ENCODE data around the gene HIGD2A. TPM values are rescaled to one million over a fixed set of nuclear protein-coding genes. Genes with fewer than 3 reads are reported as not detected.

The HIGD2A gene, protein sequence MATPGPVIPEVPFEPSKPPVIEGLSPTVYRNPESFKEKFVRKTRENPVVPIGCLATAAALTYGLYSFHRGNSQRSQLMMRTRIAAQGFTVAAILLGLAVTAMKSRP
- 89.2 and 95.7 TPM in 2 replicates for total RNA-seq (2016; rRNA removed; fragmentation: Illumina TruSeq; extraction: Trizol)
- total RNA-seq (2016; cell fraction: cytosol; rRNA removed; fragmentation: Illumina TruSeq; extraction: Trizol; ENCODE audit: low read depth), result 64.5 and 65.6 TPM in 2 replicates
- total RNA-seq (2016; cell fraction: insoluble cytoplasmic fraction; rRNA removed; fragmentation: Illumina TruSeq; extraction: Trizol), result 87.9 and 107 TPM in 2 replicates
- total RNA-seq (2016; cell fraction: membrane; rRNA removed; fragmentation: Illumina TruSeq; extraction: Trizol), result 112 and 135 TPM in 2 replicates
- 38.9 and 40.5 TPM in 2 replicates for total RNA-seq (2016; cell fraction: nucleus; rRNA removed; fragmentation: Illumina TruSeq; extraction: Trizol)
- polyA plus RNA-seq (2011; rRNA removed), result 146 TPM in 2 replicates
- 171 and 302 TPM in 2 replicates for polyA plus RNA-seq (2011; cell fraction: cytosol; rRNA removed)
- 77.0 and 77.1 TPM in 2 replicates for polyA plus RNA-seq (2011; cell fraction: nucleus; rRNA removed)
- 133 and 141 TPM in 2 replicates for polyA plus RNA-seq (2012)
- 151 and 159 TPM in 2 replicates for polyA plus RNA-seq (2016; cell fraction: cytosol; fragmentation: Illumina TruSeq; extraction: Trizol; ENCODE audit: low read depth)
- polyA plus RNA-seq (2016; cell fraction: insoluble cytoplasmic fraction; fragmentation: Illumina TruSeq; extraction: Trizol; ENCODE audit: low read depth), result 220 and 222 TPM in 2 replicates
- 239 and 256 TPM in 2 replicates for polyA plus RNA-seq (2016; cell fraction: membrane; fragmentation: Illumina TruSeq; extraction: Trizol; ENCODE audit: low read depth)
- 118 and 123 TPM in 2 replicates for polyA plus RNA-seq (2016; cell fraction: nucleus; fragmentation: Illumina TruSeq; extraction: Trizol; ENCODE audit: insufficient read depth, low read depth)
- 148 and 164 TPM in 2 replicates for polyA minus RNA-seq (2011; rRNA and poly(A)+ RNA removed; ENCODE audit: low replicate concordance)
- polyA minus RNA-seq (2011; cell fraction: cytosol; rRNA and poly(A)+ RNA removed), result 70.4 and 91.9 TPM in 2 replicates
- polyA minus RNA-seq (2011; cell fraction: nucleus; rRNA and poly(A)+ RNA removed), result 33.3 and 40.7 TPM in 2 replicates
- Bru-seq, nascent RNA, result percentile 92 among the genes with signal in this experiment
- BruChase-seq, experiment 1, labeled RNA remaining after a 6-hour chase, result percentile 99 among the genes with signal in this experiment
- BruChase-seq, experiment 2, labeled RNA remaining after a 2-hour chase, result percentile 96 among the genes with signal in this experiment
- long read RNA-seq, experiment 1, transcript HIGD2A-201 (2 exons, 668 nt), result major isoform, 207 of 210 reads
- long read RNA-seq, experiment 1, partial matches to known transcripts, result 3 of 210 reads
- long read RNA-seq, experiment 1, other reads (novel, unspliced or antisense), result 0 of 210 reads
- long read RNA-seq, experiment 2, transcript HIGD2A-201 (2 exons, 668 nt), result major isoform, 242 of 254 reads
- long read RNA-seq, experiment 2, partial matches to known transcripts, result 5 of 254 reads
- long read RNA-seq, experiment 2, other reads (novel, unspliced or antisense), result 7 of 254 reads

DNA sequence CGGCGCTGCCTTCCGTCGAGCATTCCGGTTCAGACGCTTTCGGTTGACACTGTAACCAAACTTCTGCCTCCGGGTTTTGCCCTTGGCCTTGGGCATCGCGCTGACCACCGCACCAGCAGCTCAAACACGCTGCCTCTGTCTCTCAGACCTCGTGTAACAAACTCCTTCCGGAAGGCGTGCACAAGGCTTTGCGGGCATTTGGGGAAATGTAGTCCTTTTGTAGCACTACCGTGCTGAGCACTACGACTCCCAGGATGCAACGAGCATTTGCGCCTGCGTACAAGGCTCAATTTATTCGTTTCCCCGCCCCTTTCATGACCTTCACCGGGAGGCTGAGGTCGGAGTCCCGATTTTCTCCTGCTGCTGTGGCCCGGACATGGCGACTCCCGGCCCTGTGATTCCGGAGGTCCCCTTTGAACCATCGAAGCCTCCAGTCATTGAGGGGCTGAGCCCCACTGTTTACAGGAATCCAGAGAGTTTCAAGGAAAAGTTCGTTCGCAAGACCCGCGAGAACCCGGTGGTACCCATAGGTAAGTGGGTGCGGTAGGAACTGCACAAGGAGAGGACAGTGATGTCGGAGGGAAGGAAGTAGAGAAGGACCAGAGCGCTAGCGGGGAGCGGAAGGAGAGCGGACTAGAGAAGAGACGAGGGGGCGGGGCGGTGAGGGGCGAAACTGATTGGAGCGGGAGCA is at the start of gene HIGD2A, which contains the start of gene NOP16:
TSS of gene HIGD2A (plus strand) at position 308 of the 691 bp plus-strand sequence. CDS start at position 377, 69 bp downstream.
TSS of gene NOP16 (minus strand) at position 155 of the 691 bp plus-strand sequence. CDS start at position 96, 59 bp downstream.
- intact Hi-C loops (cut with micrococcal nuclease; ENCODE audit: unreplicated experiment), result loop anchor here (1.0 kb wide), 1 partner anchor 16 kb away; no protein-coding TSS in a partner anchor
- TF ChIP-seq KAT8 (CRISPR knock-in tag; IDR thresholded peaks at IDR 0.05) (peak; percentile 95), GLI4 (CRISPR knock-in tag; IDR thresholded peaks at IDR 0.05; ENCODE audit: borderline replicate concordance) (peak; percentile 74; the same call in 1 of the 2 replicates), ZKSCAN1 (IDR thresholded peaks at IDR 0.05; ENCODE audit: low read length) (peak; percentile 13; the same call in 1 of the 2 replicates), HDAC1 (CRISPR knock-in tag; IDR thresholded peaks at IDR 0.05) (peak; percentile 97), MXD4 (CRISPR knock-in tag; IDR thresholded peaks at IDR 0.05) (peak; percentile 99), DNMT3B (CRISPR knock-in tag; conservative IDR thresholded peaks at IDR 0.05) (no peak), HNF4A (CRISPR knock-in tag; IDR thresholded peaks at IDR 0.05) (peak; percentile 9; the same call in 1 of the 2 replicates), RFXANK (CRISPR knock-in tag; IDR thresholded peaks at IDR 0.05) (no peak), ZBTB42 (CRISPR knock-in tag; IDR thresholded peaks at IDR 0.05) (peak; percentile 76), SALL1 (CRISPR knock-in tag; IDR thresholded peaks at IDR 0.05) (peak; percentile 81; the same call in 1 of the 2 replicates)
- TF ChIP-seq, protein P1, sequence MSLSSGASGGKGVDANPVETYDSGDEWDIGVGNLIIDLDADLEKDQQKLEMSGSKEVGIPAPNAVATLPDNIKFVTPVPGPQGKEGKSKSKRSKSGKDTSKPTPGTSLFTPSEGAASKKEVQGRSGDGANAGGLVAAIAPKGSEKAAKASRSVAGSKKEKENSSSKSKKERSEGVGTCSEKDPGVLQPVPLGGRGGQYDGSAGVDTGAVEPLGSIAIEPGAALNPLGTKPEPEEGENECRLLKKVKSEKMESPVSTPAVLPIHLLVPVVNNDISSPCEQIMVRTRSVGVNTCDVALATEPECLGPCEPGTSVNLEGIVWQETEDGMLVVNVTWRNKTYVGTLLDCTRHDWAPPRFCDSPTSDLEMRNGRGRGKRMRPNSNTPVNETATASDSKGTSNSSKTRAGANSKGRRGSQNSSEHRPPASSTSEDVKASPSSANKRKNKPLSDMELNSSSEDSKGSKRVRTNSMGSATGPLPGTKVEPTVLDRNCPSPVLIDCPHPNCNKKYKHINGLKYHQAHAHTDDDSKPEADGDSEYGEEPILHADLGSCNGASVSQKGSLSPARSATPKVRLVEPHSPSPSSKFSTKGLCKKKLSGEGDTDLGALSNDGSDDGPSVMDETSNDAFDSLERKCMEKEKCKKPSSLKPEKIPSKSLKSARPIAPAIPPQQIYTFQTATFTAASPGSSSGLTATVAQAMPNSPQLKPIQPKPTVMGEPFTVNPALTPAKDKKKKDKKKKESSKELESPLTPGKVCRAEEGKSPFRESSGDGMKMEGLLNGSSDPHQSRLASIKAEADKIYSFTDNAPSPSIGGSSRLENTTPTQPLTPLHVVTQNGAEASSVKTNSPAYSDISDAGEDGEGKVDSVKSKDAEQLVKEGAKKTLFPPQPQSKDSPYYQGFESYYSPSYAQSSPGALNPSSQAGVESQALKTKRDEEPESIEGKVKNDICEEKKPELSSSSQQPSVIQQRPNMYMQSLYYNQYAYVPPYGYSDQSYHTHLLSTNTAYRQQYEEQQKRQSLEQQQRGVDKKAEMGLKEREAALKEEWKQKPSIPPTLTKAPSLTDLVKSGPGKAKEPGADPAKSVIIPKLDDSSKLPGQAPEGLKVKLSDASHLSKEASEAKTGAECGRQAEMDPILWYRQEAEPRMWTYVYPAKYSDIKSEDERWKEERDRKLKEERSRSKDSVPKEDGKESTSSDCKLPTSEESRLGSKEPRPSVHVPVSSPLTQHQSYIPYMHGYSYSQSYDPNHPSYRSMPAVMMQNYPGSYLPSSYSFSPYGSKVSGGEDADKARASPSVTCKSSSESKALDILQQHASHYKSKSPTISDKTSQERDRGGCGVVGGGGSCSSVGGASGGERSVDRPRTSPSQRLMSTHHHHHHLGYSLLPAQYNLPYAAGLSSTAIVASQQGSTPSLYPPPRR (CRISPR knock-in tag; IDR thresholded peaks at IDR 0.05; ENCODE audit: borderline replicate concordance), result peak; percentile 68
- TF ChIP-seq, protein P2, sequence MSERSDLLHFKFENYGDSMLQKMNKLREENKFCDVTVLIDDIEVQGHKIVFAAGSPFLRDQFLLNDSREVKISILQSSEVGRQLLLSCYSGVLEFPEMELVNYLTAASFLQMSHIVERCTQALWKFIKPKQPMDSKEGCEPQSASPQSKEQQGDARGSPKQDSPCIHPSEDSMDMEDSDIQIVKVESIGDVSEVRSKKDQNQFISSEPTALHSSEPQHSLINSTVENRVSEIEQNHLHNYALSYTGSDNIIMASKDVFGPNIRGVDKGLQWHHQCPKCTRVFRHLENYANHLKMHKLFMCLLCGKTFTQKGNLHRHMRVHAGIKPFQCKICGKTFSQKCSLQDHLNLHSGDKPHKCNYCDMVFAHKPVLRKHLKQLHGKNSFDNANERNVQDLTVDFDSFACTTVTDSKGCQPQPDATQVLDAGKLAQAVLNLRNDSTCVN (CRISPR knock-in tag; IDR thresholded peaks at IDR 0.05; ENCODE audit: borderline replicate concordance), result peak; percentile 64

More for the DNA sequence above, at the start of gene HIGD2A, which contains the start of gene NOP16:
- Histone ChIP-seq H3K9me3 (ENCODE audit: low read length) (no peaks in the 10 kb centered on the region), H3K27me3 (ENCODE audit: control insufficient read depth in 1 of 2, insufficient read depth in 2 of 2, low read length in 2 of 2) (no peaks in the 10 kb centered on the region; a peak in 1 of 5 replicates), H2AFZ (ENCODE audit: low read length) (peak within 1 kb of the TSS; percentile 85), H4K20me1 (ENCODE audit: insufficient read depth, low read length) (peaks cover 11% of the 10 kb centered on the region; the same call in 1 of the 2 replicates), H3K27ac (ENCODE audit: extremely low read length, insufficient read depth, low read length) (peak within 1 kb of the TSS; percentile 99), H3K4me1 (ENCODE audit: insufficient read depth, low read length) (peaks cover 31% of the 10 kb centered on the region), H3K36me3 (replicated peaks in 1 of 2; ENCODE audit: control insufficient read depth in 1 of 2, insufficient read depth in 2 of 2, low read length in 2 of 2) (peaks cover 6 to 33% of the 10 kb centered on the region in 2 experiments), H3K79me2 (ENCODE audit: insufficient read depth, low read length) (peaks cover 42% of the 10 kb centered on the region), H3K9ac (ENCODE audit: insufficient read depth, low read depth, low read length) (peak within 1 kb of the TSS; percentile 97), H3K4me3 (replicated peaks in 1 of 3; ENCODE audit: insufficient read depth in 1 of 3, low read depth in 2 of 3, low read length in 3 of 3) (peak within 1 kb of the TSS; percentile 71 to 93 (median 92)), H3K4me2 (ENCODE audit: low read depth, low read length) (peak within 1 kb of the TSS; percentile 89)
- ChIA-PET POLR2A (interaction anchor here (0.7 to 2.3 kb wide), 11 partner anchors 12 to 160 kb away, joined by 3 to 31 read pairs (median 4); partner anchors contain the start of genes CDHR2, KIAA1191 and RNF44), CTCF (ENCODE audit: low intra/inter-chr PET ratio, low total read pairs) (no interaction called here)
- BruUV-seq (replicated peaks), result no TSS peak
- in situ Hi-C loops (cut with HindIII; ENCODE audit: extremely low pct_ligation_motif_present, low pct_unique_long_range_greater_than_20kb), result no loop called here
- 0% methylated on average over 30 of the region's 47 CpGs for WGBS (ENCODE audit: low lambda C conversion rate)
- peak; percentile 99 for FAIRE-seq
- peak; percentile 90 for ATAC-seq
- peak; percentile 98 for DNase-seq (ENCODE audit: low spot score)

Measured in HepG2 (cell line).